ENCODE measurements around the gene C1QL1. TPM values are rescaled to one million over a fixed set of nuclear protein-coding genes. Genes with fewer than 3 reads are reported as not detected.

Gene C1QL1
- total RNA-seq = 10 to 100 TPM in 3 of 4 donors, 1 to 10 TPM in 1; 9.8 to 25.5 (median 21.2) TPM

DNA sequence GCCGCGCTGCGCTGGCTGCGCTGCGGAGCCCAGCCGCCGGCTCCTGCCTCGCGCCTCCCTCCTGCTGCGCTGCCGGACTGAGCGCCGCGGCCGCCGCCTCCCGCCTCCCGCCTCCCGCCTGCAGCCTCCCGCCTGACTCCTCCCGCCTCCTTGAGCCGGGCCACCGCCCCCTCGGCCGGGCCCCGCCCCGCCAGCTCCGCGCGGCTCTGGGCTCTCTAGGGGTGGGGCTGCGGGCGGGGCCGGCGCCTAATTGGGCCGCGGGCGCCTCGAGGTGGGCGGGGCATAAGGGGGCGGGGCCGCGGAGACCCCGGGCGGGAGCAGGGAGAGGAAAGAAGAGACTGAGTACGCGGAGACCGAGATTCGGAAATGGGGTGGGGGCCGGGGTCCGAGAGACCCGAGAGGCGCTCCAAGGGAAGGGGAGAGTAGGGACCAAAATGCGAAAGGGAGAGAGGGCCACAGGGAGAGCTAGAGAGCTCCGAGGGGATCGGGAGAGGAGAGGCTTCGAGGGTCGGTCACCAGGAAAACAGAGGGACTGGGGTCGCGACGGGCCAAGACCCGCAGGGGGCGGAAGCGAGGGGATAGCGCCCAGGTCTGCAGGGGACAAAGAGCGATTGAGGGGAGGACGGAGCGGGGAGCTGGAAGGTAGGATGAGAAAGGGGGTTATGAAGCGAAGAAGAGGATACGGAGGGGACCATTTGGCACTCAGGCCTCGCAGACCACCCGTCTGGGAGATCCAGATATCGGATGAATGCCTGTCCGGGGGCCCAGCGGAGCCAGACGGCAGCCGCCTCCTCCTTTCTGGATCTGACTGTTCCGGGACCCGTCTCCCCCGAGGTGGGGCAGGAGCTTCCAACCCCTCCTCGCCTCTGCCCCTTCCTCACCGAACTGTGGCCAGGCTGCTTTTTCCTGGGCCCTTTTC is at the start of gene C1QL1:
TSS of gene C1QL1 (minus strand) at position 79 of the 919 bp plus-strand sequence. CDS start 255 bp downstream, outside the sequence.
- peaks cover 4 to 64% of the 10 kb centered on the region in 2 donors for H3K27me3 ChIP-seq
- peaks cover 0 to 42% (median 22%) of the 10 kb centered on the region in 4 donors for H3K4me1 ChIP-seq
- 9 to 10% methylated on average over 47 to 55 of the region's 81 CpGs for WGBS, 2 donors

GRCh38 chr17:45016823-45017222 is 48.7 kb upstream of the C1QL1 start:
- Histone ChIP-seq H3K4me1 (peaks cover 0 to 52% (median 26%) of the 10 kb centered on the region in 4 donors), H3K36me3 (no peaks in the 10 kb centered on the region), H3K9me3 (no peaks in the 10 kb centered on the region), H3K27me3 (no peaks in the 10 kb centered on the region), H3K4me3 (no peak overlapping the region), H3K27ac (no peak overlapping the region)
- DNase-seq (ENCODE audit: low spot score in 2 of 2) = no peak
- 73 to 79% methylated on average over 5 of the region's 5 CpGs for WGBS, 2 donors
- TF ChIP-seq EP300 (IDR thresholded peaks at IDR 0.05) (no peak), CTCF (IDR thresholded peaks at IDR 0.05) (no peak), POLR2A (IDR thresholded peaks at IDR 0.05) (no peak)

More for the DNA sequence above, at the start of gene C1QL1:
- DNase-seq (ENCODE audit: low spot score in 2 of 2) = peak; percentile 77 to 80
- Histone ChIP-seq H3K4me3 (peak within 1 kb of the TSS; percentile 16 to 50 (median 38)), H3K9me3 (no peaks in the 10 kb centered on the region), H3K36me3 (no peaks in the 10 kb centered on the region), H3K27ac (peak within 1 kb of the TSS in 1 of 4 donors; percentile 31)
- TF ChIP-seq CTCF (IDR thresholded peaks at IDR 0.05) = no peak
- TF ChIP-seq EP300 (IDR thresholded peaks at IDR 0.05) = peak in 1 of 2 donors; percentile 13
- TF ChIP-seq POLR2A (IDR thresholded peaks at IDR 0.05) = peak in 1 of 2 donors; percentile 42

- no peaks in the 10 kb centered on the region for H3K9me3 ChIP-seq
- DNase-seq (ENCODE audit: low spot score in 2 of 2) = no peak
- H3K36me3 ChIP-seq = no peaks in the 10 kb centered on the region
- no peak for TF ChIP-seq EP300 (IDR thresholded peaks at IDR 0.05)
- H3K4me3 ChIP-seq = no peak overlapping the region
- WGBS, 2 donors = 65 to 66% methylated on average over 7 of the region's 7 CpGs
- H3K4me1 ChIP-seq = peaks cover 0 to 46% (median 23%) of the 10 kb centered on the region in 4 donors
- H3K27ac ChIP-seq = no peak overlapping the region
- H3K27me3 ChIP-seq = no peaks in the 10 kb centered on the region
These were observed 48.1 kb upstream of the C1QL1 start for GRCh38 chr17:45016237-45016636.

- H3K4me1 ChIP-seq = peaks cover 0 to 19% (median 2%) of the 10 kb centered on the region in 4 donors
- no peaks in the 10 kb centered on the region for H3K9me3 ChIP-seq
- no peak overlapping the region for H3K4me3 ChIP-seq
- H3K27me3 ChIP-seq = no peaks in the 10 kb centered on the region
- 54 to 58% methylated on average over 17 of the region's 17 CpGs for WGBS, 2 donors
- H3K36me3 ChIP-seq = no peaks in the 10 kb centered on the region
- peak overlapping the region in 1 of 4 donors; percentile 39 for H3K27ac ChIP-seq
- TF ChIP-seq POLR2A (IDR thresholded peaks at IDR 0.05) (no peak), CTCF (IDR thresholded peaks at IDR 0.05) (no peak), EP300 (IDR thresholded peaks at IDR 0.05) (no peak)
- no peak for DNase-seq (ENCODE audit: low spot score in 2 of 2)
These were observed 45.2 kb upstream of the C1QL1 start for GRCh38 chr17:45013021-45013997.

GRCh38 chr17:45011767-45012166 is 43.7 kb upstream of the C1QL1 start:
- peaks cover 0 to 13% (median 0%) of the 10 kb centered on the region in 4 donors for H3K4me1 ChIP-seq
- no peak for DNase-seq (ENCODE audit: low spot score in 2 of 2)
- 86 to 88% methylated on average over 1 of the region's 1 CpG for WGBS, 2 donors
- H3K4me3 ChIP-seq = no peak overlapping the region
- TF ChIP-seq POLR2A (IDR thresholded peaks at IDR 0.05) (no peak), CTCF (IDR thresholded peaks at IDR 0.05) (no peak), EP300 (IDR thresholded peaks at IDR 0.05) (no peak)
- no peak overlapping the region for H3K27ac ChIP-seq
- no peaks in the 10 kb centered on the region for H3K36me3 ChIP-seq
- no peaks in the 10 kb centered on the region for H3K9me3 ChIP-seq
- H3K27me3 ChIP-seq = no peaks in the 10 kb centered on the region
